Naive thymus-derived CD8-positive, alpha-beta T cell (primary cell): ENCODE results near the gene SPRR5. TPM values are rescaled to one million over a fixed set of nuclear protein-coding genes. Genes with fewer than 3 reads are reported as not detected.

ENCODE experiments used
- ATAC-seq, 2 donors: fragments of 150-1000 bp; cut with Tn5 transposase in 1 of 2; sonication (Bioruptor Pico), chemical (Tn5 transposase) in 1 of 2; 1 replicate in 1 of 2; 2 replicates in 1 of 2; pipeline ENCODE4 v1.10.0; 2021; ENCODE audit warnings: mild to moderate bottlenecking in 2 of 2, moderate library complexity in 2 of 2
- POLR2A ChIA-PET: fragments of 350-600 bp; sonication (Branson Sonifier 250); formaldehyde crosslinking; loops from one replicate; lab custom pipeline; 2021; ENCODE audit warnings: antibody characterized with exemption; lab: Charles Lee
- DNase-seq, 10 donors: peaks; one replicate each; pipeline versions ENCODE4 v3.0.0 to v3.0.0-alpha.2; 2020 to 2022
- H3K27ac Mint-ChIP-seq, 10 donors: one replicate each; pipeline ENCODE4 v1.8.0; 2020 to 2022; ENCODE audit warnings: mild to moderate bottlenecking in 10 of 10, mixed read lengths in 10 of 10, moderate library complexity in 4 of 10, inconsistent platforms in 1 of 10
- H3K27me3 Mint-ChIP-seq, 5 donors: one replicate each; pipeline ENCODE4 v1.8.0; 2021 to 2022; ENCODE audit warnings: mixed read lengths in 5 of 5
- H3K36me3 Mint-ChIP-seq, 3 donors: one replicate each; pipeline ENCODE4 v1.8.0; 2020 to 2022; ENCODE audit warnings: mixed read lengths in 3 of 3, mild to moderate bottlenecking in 2 of 3, inconsistent platforms in 1 of 3
- H3K4me1 Mint-ChIP-seq, 4 donors: one replicate each; pipeline ENCODE4 v1.8.0; 2021 to 2022; ENCODE audit warnings: mixed read lengths in 4 of 4
- H3K4me3 Mint-ChIP-seq, 10 donors: one replicate each; pipeline ENCODE4 v1.8.0; 2020 to 2022; ENCODE audit warnings: mild to moderate bottlenecking in 10 of 10, mixed read lengths in 10 of 10, moderate library complexity in 6 of 10, inconsistent platforms in 1 of 10
- H3K9me3 Mint-ChIP-seq, 9 donors: one replicate each; pipeline ENCODE4 v1.8.0; 2020 to 2022; ENCODE audit warnings: mixed read lengths in 9 of 9, mild to moderate bottlenecking in 3 of 9, inconsistent platforms in 1 of 9, moderate library complexity in 1 of 9
- polyA plus RNA-seq, 3 donors: library from polyadenylated mRNA; unstranded; fragments of 300-500 nt; fragmentation: Illumina TruSeq; gene quantifications; one replicate each; pipeline ENCODE4 v1.2.3, GENCODE V29; 2021
- total RNA-seq, 8 experiments: library from RNA in 2 of 8; stranded (reverse) in 2 of 8; gene quantifications; one replicate each; pipeline ENCODE4 v1.2.3 and lab custom pipeline; 2021 to 2026

The SPRR5 gene, protein sequence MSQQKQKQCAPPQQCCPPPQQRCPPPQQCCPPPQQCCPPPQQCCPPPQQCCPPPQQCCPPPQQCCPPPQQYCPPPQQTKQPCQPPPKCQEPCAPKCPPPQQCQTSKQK
- total RNA-seq (not detected), polyA plus RNA-seq (not detected), total RNA-seq (lab: John Stamatoyannopoulos, UW) (0 reads per million in 6 experiments)

DNA sequence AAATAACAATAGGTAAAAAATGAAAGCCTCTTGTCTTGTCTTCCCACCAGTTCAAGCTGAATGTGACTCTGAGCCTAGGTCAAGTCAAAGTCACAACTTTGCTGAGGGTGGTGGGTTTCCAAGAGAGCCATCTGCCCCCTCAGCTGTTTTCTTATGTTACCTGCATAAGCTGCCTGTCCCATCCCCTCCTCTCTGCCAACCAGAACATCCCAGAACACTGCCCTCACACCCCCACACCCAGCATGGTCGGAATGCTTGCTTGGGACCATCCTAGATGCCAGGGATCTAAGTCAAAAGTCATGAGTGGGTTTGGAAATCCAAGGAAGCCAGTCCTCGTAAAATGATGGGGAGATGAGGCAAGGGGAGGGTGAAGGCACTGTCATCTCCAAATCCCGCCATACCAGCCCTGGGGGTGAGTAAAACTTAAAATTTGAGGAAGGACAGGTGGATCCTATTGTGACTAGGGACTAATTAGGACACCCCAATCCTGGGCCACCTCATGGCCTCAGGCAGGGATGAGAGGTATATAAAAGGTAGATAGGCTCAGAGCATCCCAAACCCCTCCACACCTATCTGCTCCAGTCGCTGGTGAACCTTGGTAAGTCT, at the start of gene SPRR5:
SPRR5 (plus strand) TSS at position 556 of the 606 bp plus-strand sequence. CDS start 1,349 bp downstream, outside the sequence.
- Mint-ChIP-seq H3K36me3 (no peaks in the 10 kb centered on the region), H3K27me3 (peaks cover 9 to 20% (median 13%) of the 10 kb centered on the region in 5 donors), H3K9me3 (no peaks in the 10 kb centered on the region), H3K4me3 (no peak within 1 kb of the TSS), H3K27ac (no peak within 1 kb of the TSS), H3K4me1 (no peaks in the 10 kb centered on the region)
- POLR2A ChIA-PET: no interaction called here
- ATAC-seq (no peak), DNase-seq (no peak)

DNA sequence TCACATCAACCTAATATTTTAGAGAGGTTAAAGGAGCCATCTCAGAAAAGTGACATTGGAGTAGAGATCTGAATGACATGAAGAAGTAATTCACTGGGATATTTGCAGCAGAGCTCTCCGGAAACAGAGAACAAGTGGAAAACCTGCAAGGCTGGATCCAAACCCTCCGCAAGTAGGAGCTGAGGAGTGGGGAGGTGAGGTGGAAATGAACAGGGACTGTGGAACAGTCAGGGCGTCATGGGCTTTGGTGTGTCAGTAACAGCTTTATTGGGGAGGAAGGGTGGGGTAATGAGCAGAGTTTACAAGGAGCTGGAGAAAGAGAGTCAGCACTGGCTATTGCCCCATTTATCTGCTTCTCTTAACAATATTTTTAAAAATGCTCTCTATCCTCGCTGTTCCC, 48.0 kb upstream of the SPRR5 start:
- Mint-ChIP-seq H3K4me1 (no peaks in the 10 kb centered on the region), H3K27ac (no peak overlapping the region), H3K27me3 (peaks cover 20 to 61% (median 44%) of the 10 kb centered on the region in 5 donors), H3K4me3 (no peak overlapping the region), H3K36me3 (no peaks in the 10 kb centered on the region), H3K9me3 (peaks cover 0 to 3% (median 0%) of the 10 kb centered on the region in 9 donors)
- POLR2A ChIA-PET: no interaction called here
- ATAC-seq (no peak), DNase-seq (no peak)

DNA sequence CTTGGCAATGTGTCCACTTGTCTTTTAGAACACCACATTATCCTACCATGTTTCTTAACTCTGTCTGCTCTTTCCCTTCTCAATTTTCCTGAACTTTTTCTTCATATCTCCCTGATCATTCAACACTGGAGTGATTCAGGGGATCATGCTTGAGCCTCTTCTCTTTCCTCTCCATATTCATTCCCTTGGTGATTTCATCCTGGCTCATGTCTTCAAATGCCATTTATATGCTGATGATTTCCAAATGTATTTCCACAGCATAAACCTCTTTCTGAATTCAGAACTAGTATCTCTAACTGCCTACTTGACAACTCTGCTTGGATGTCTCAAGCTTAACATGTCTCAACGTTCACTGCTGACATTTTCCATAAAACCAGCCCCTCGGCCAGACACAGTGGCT, 47.1 kb upstream of the SPRR5 start:
- Mint-ChIP-seq H3K9me3 (peaks cover 0 to 2% (median 0%) of the 10 kb centered on the region in 9 donors), H3K36me3 (no peaks in the 10 kb centered on the region), H3K27ac (no peak overlapping the region), H3K27me3 (peaks cover 16 to 57% (median 44%) of the 10 kb centered on the region in 5 donors), H3K4me3 (no peak overlapping the region), H3K4me1 (no peaks in the 10 kb centered on the region)
- no peak for DNase-seq
- POLR2A ChIA-PET: no interaction called here
- no peak for ATAC-seq

GRCh38 chr1:152901631-152902030, 45.4 kb upstream of the SPRR5 start:
- ATAC-seq (no peak), DNase-seq (no peak)
- no peak overlapping the region for H3K27ac Mint-ChIP-seq
- H3K9me3 Mint-ChIP-seq: peaks cover 0 to 2% (median 0%) of the 10 kb centered on the region in 9 donors
- POLR2A ChIA-PET: no interaction called here
- no peak overlapping the region for H3K4me3 Mint-ChIP-seq
- H3K36me3 Mint-ChIP-seq: no peaks in the 10 kb centered on the region
- peaks cover 16 to 59% (median 49%) of the 10 kb centered on the region in 5 donors for H3K27me3 Mint-ChIP-seq
- H3K4me1 Mint-ChIP-seq: peaks cover 0 to 2% (median 0%) of the 10 kb centered on the region in 4 donors

GRCh38 chr1:152902636-152903035, 44.4 kb upstream of the SPRR5 start:
- H3K27me3 Mint-ChIP-seq: peaks cover 16 to 59% (median 46%) of the 10 kb centered on the region in 5 donors
- POLR2A ChIA-PET: no interaction called here
- H3K9me3 Mint-ChIP-seq: peaks cover 0 to 2% (median 0%) of the 10 kb centered on the region in 9 donors
- peaks cover 0 to 2% (median 0%) of the 10 kb centered on the region in 4 donors for H3K4me1 Mint-ChIP-seq
- no peaks in the 10 kb centered on the region for H3K36me3 Mint-ChIP-seq
- no peak overlapping the region for H3K27ac Mint-ChIP-seq
- ATAC-seq (no peak), DNase-seq (no peak)
- H3K4me3 Mint-ChIP-seq: no peak overlapping the region

- POLR2A ChIA-PET: no interaction called here
- Mint-ChIP-seq H3K27ac (peak overlapping the region in 1 of 10 donors; percentile 51), H3K36me3 (no peaks in the 10 kb centered on the region), H3K4me1 (peaks cover 0 to 2% (median 0%) of the 10 kb centered on the region in 4 donors), H3K27me3 (peaks cover 17 to 71% (median 55%) of the 10 kb centered on the region in 5 donors), H3K9me3 (peaks cover 0 to 2% (median 0%) of the 10 kb centered on the region in 9 donors), H3K4me3 (no peak overlapping the region)
- ATAC-seq (no peak), DNase-seq (no peak)
These were observed 42.1 kb upstream of the SPRR5 start for GRCh38 chr1:152904688-152905440.

GRCh38 chr1:152906023-152906565, 40.9 kb upstream of the SPRR5 start:
- peaks cover 0 to 2% (median 0%) of the 10 kb centered on the region in 9 donors for H3K9me3 Mint-ChIP-seq
- no peak for DNase-seq
- no peak for ATAC-seq
- H3K36me3 Mint-ChIP-seq: no peaks in the 10 kb centered on the region
- no peak overlapping the region for H3K27ac Mint-ChIP-seq
- peaks cover 14 to 70% (median 47%) of the 10 kb centered on the region in 5 donors for H3K27me3 Mint-ChIP-seq
- POLR2A ChIA-PET: no interaction called here
- H3K4me3 Mint-ChIP-seq: no peak overlapping the region
- peaks cover 0 to 2% (median 0%) of the 10 kb centered on the region in 4 donors for H3K4me1 Mint-ChIP-seq

DNA sequence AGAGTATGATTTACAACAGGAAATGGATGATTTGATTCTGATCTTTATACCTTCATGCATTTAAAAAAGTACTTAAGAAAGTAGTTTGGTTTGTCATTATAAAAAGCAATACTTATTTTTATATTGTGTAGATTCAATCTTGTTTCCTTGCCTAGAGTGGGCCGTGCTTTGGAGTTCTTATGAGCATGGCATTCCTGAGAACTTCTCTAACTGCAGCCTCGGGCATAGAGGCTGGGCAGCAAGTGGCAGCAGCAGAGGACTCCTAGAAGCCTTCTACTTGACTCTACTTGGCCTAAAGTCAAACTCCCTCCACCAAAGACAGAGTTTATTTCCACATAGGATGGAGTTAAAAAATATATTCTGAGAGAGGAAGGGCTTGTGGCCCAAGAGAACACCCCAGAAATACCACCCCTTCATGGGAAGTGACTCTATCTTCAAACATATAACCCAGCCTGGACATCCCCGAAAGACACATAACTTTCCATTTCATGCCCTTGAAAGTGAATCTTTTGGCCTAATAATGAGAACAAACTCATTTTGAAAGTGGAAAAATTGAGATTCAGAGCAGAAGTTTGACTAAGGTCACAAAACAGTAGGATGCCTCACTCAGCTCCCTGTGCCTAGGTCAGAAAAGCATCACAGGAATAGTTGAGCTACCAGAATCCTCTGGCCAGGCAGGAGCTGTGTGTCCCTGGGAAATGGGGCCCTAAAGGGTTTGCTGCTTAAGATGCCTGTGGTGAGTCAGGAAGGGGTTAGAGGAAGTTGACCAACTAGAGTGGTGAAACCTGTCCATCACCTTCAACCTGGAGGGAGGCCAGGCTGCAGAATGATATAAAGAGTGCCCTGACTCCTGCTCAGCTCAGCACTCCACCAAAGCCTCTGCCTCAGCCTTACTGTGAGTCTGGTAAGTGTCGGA, 39.1 kb upstream of the SPRR5 start, which contains the start of gene IVL:
IVL (plus strand) TSS at position 861 of the 916 bp plus-strand sequence. CDS start 1,252 bp downstream, outside the sequence.
- H3K4me1 Mint-ChIP-seq: peaks cover 0 to 2% (median 0%) of the 10 kb centered on the region in 4 donors
- H3K27ac Mint-ChIP-seq: no peak within 1 kb of the TSS
- DNase-seq: no peak
- H3K36me3 Mint-ChIP-seq: no peaks in the 10 kb centered on the region
- peaks cover 17 to 80% (median 46%) of the 10 kb centered on the region in 5 donors for H3K27me3 Mint-ChIP-seq
- POLR2A ChIA-PET: no interaction called here
- H3K9me3 Mint-ChIP-seq: peaks cover 0 to 4% (median 0%) of the 10 kb centered on the region in 9 donors
- no peak within 1 kb of the TSS for H3K4me3 Mint-ChIP-seq
- ATAC-seq: no peak

DNA sequence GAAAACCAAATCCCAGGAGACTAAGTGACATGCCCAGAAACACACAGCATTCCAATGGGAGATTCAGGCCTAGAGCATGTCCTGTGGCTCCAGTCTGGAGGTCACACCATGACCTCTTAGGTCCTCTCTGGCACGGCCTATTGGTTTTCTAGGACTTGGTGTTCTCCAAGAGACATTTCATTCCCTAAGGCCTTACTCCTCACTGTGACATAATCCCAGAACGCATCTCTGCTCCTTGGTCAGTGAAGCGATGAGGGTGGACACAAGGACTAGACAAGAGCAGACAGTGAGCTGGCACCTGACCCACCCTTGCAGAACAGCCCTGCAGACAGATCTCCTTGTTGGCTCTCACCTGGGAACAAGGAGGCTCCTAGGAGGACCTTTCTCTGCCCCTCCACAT, 37.8 kb upstream of the SPRR5 start:
- ATAC-seq: no peak
- H3K4me1 Mint-ChIP-seq: peaks cover 0 to 2% (median 0%) of the 10 kb centered on the region in 4 donors
- no peak overlapping the region for H3K4me3 Mint-ChIP-seq
- POLR2A ChIA-PET: no interaction called here
- no peaks in the 10 kb centered on the region for H3K36me3 Mint-ChIP-seq
- peaks cover 0 to 4% (median 0%) of the 10 kb centered on the region in 9 donors for H3K9me3 Mint-ChIP-seq
- DNase-seq: no peak
- H3K27ac Mint-ChIP-seq: no peak overlapping the region
- peaks cover 16 to 84% (median 44%) of the 10 kb centered on the region in 5 donors for H3K27me3 Mint-ChIP-seq

GRCh38 chr1:152912471-152912870, 34.5 kb upstream of the SPRR5 start:
- DNase-seq (no peak), ATAC-seq (no peak)
- H3K27ac Mint-ChIP-seq: no peak overlapping the region
- H3K36me3 Mint-ChIP-seq: no peaks in the 10 kb centered on the region
- no peak overlapping the region for H3K4me3 Mint-ChIP-seq
- peaks cover 21 to 80% (median 34%) of the 10 kb centered on the region in 5 donors for H3K27me3 Mint-ChIP-seq
- POLR2A ChIA-PET: no interaction called here
- peaks cover 0 to 6% (median 0%) of the 10 kb centered on the region in 9 donors for H3K9me3 Mint-ChIP-seq
- no peaks in the 10 kb centered on the region for H3K4me1 Mint-ChIP-seq

DNA sequence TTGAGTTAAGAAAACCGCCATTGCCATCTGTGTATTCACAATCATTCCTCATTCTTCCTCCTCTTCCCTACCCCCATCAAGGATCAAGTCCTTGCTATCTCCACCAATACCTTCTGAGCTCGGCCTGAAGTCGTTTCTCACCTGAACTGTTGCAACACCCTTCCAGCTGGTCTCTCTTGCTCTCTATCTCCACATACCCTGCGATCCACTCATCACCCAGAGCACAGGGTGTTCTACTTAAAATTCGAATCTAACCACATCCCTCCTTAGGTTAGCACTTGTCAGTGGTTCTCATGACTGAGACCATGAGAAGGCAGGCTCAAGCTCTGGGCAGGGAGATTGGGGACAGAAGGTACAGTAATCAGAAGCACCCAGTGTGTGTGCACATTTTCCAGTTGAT, 34.1 kb upstream of the SPRR5 start:
- Mint-ChIP-seq H3K9me3 (peaks cover 0 to 6% (median 0%) of the 10 kb centered on the region in 9 donors), H3K27me3 (peaks cover 18 to 79% (median 33%) of the 10 kb centered on the region in 5 donors), H3K36me3 (no peaks in the 10 kb centered on the region), H3K4me3 (peak overlapping the region in 1 of 10 donors; percentile 32), H3K27ac (no peak overlapping the region), H3K4me1 (no peaks in the 10 kb centered on the region)
- POLR2A ChIA-PET: no interaction called here
- ATAC-seq (no peak), DNase-seq (no peak)

- Mint-ChIP-seq H3K27me3 (peaks cover 13 to 63% (median 24%) of the 10 kb centered on the region in 5 donors), H3K27ac (no peak overlapping the region), H3K4me3 (no peak overlapping the region), H3K9me3 (peaks cover 0 to 13% (median 0%) of the 10 kb centered on the region in 9 donors), H3K4me1 (no peaks in the 10 kb centered on the region), H3K36me3 (no peaks in the 10 kb centered on the region)
- DNase-seq: no peak
- ATAC-seq: no peak
- POLR2A ChIA-PET: no interaction called here
These were observed 29.2 kb upstream of the SPRR5 start for GRCh38 chr1:152917794-152918193.
